ENCODE measurements around the gene LIMK2.

- TF ChIP-seq CTCF (conservative IDR thresholded peaks at IDR 0.05) = no peak
- no peak for TF ChIP-seq ZFX (IDR thresholded peaks at IDR 0.05)
Measured at GRCh38 chr22:31274017-31274416, 61.9 kb downstream of the LIMK2 start.

All from C4-2B (cell line).